Measurements from ENCODE around the gene THRB.

THRB gene

GRCh38 chr3:24494618-24495325 lies at the start of gene THRB:
TSS of gene THRB (minus strand) at chr3:24494850.
- no peak for DNase-seq

GRCh38 chr3:24541935-24542334 lies 47.3 kb upstream of the THRB start:
- DNase-seq: no peak

GRCh38 chr3:24540821-24541220 lies 46.2 kb upstream of the THRB start:
- no peak for DNase-seq

- no peak for DNase-seq
Observed at GRCh38 chr3:24539699-24540098, 45.0 kb upstream of the THRB start.

- DNase-seq: no peak
Observed at GRCh38 chr3:24538891-24539290, 44.2 kb upstream of the THRB start.

- no peak for DNase-seq
Observed at GRCh38 chr3:24533561-24534193, 39.0 kb upstream of the THRB start.

GRCh38 chr3:24530471-24530870 lies 35.8 kb upstream of the THRB start:
- DNase-seq: no peak

- no peak for DNase-seq
Observed at GRCh38 chr3:24529210-24529609, 34.6 kb upstream of the THRB start.

- DNase-seq: no peak
Observed at GRCh38 chr3:24526640-24527212, 32.1 kb upstream of the THRB start.

- no peak for DNase-seq
Observed at GRCh38 chr3:24525557-24525956, 30.9 kb upstream of the THRB start.

GRCh38 chr3:24525022-24525421 lies 30.4 kb upstream of the THRB start:
- no peak for DNase-seq

- DNase-seq: no peak
Observed at GRCh38 chr3:24523988-24524727, 29.5 kb upstream of the THRB start.

GRCh38 chr3:24523215-24523614 lies 28.6 kb upstream of the THRB start:
- no peak for DNase-seq

- DNase-seq: no peak
Observed at GRCh38 chr3:24522146-24522579, 27.5 kb upstream of the THRB start.

GRCh38 chr3:24521420-24522145 lies 26.9 kb upstream of the THRB start:
- DNase-seq: peak in 1 of 2 donors; percentile 18

- DNase-seq: no peak
Observed at GRCh38 chr3:24520976-24521419, 26.3 kb upstream of the THRB start.

GRCh38 chr3:24520101-24520495 lies 25.4 kb upstream of the THRB start:
- DNase-seq: no peak

- DNase-seq: no peak
Observed at GRCh38 chr3:24519368-24520100, 24.9 kb upstream of the THRB start.

- no peak for DNase-seq
Observed at GRCh38 chr3:24518990-24519367, 24.3 kb upstream of the THRB start.

GRCh38 chr3:24514119-24514518 lies 19.5 kb upstream of the THRB start:
- no peak for DNase-seq

- no peak for DNase-seq
Observed at GRCh38 chr3:24513463-24513862, 18.8 kb upstream of the THRB start.

- no peak for DNase-seq
Observed at GRCh38 chr3:24512564-24513197, 18.0 kb upstream of the THRB start.

All from CD4-positive, alpha-beta T cell treated with Interleukin-4 for 1 hour (primary cell).